K562 (cell line): ENCODE results near the gene LGALS7. TPM values are rescaled to one million over a fixed set of nuclear protein-coding genes. Genes with fewer than 3 reads are reported as not detected.

Experiments
- CREB5 ChIP-seq: fragments of 250-450 bp; sonication (Bioruptor Pico); IDR thresholded peaks from 2 replicates; pipeline ENCODE4 v1.5.0; 2020; ENCODE audit warnings: mild to moderate bottlenecking
- E2F4 ChIP-seq: sonication (generic); formaldehyde crosslinking; IDR thresholded peaks from 2 replicates; pipeline ENCODE4 v1.8.0; 2022; ENCODE audit warnings: mild to moderate bottlenecking, low read depth, missing genetic modification reagents
- GTF2F1 ChIP-seq: IDR thresholded peaks from 2 replicates; pipeline ENCODE4 v1.6.1; 2011; ENCODE audit warnings: low read depth, low read length, improper control_type of control experiment
- ID3 ChIP-seq, 2 experiments: fragments of 250-450 bp in 1 of 2; fragments of 450-650 bp in 1 of 2; sonication (Bioruptor Pico) in 1 of 2; IDR thresholded peaks; 2 replicates each; pipeline versions ENCODE4 v1.6.1 to v1.8.0; 2016 to 2021; ENCODE audit warnings: mild to moderate bottlenecking in 2 of 2, moderate library complexity in 2 of 2, missing compliant biosample characterization in 1 of 2, missing genetic modification characterization in 1 of 2
- KLF16 ChIP-seq: IDR thresholded peaks from 2 replicates; pipeline ENCODE4 v1.6.1; 2016; ENCODE audit warnings: antibody characterized with exemption
- LCOR ChIP-seq: sonication (generic); formaldehyde crosslinking; IDR thresholded peaks from 2 replicates; pipeline ENCODE4 v1.8.0; 2022; ENCODE audit warnings: mild to moderate bottlenecking, missing genetic modification reagents
- MAX ChIP-seq: sonication (generic); formaldehyde crosslinking; IDR thresholded peaks from 2 replicates; pipeline ENCODE4 v1.9.0; 2022; ENCODE audit warnings: mild to moderate bottlenecking, missing genetic modification reagents
- MECOM ChIP-seq: fragments of 250-450 bp; sonication (Bioruptor Pico); IDR thresholded peaks from 2 replicates; pipeline ENCODE4 v1.8.0; 2022; ENCODE audit warnings: inconsistent platforms
- MLX ChIP-seq, 2 experiments: fragments of 450-650 bp in 1 of 2; sonication (generic) in 1 of 2; formaldehyde crosslinking; conservative IDR thresholded peaks; 2 replicates each; pipeline versions ENCODE4 v1.4.0 to v1.8.1; 2020 to 2022; ENCODE audit warnings: mild to moderate bottlenecking in 1 of 2, missing genetic modification reagents in 1 of 2
- MTA3 ChIP-seq: fragments of 450-650 bp; formaldehyde crosslinking; IDR thresholded peaks from 2 replicates; pipeline ENCODE4 v1.6.1; 2017; ENCODE audit warnings: mild to moderate bottlenecking, borderline replicate concordance
- NCOA1 ChIP-seq: fragments of 450-650 bp; IDR thresholded peaks from 2 replicates; pipeline ENCODE4 v1.6.1; 2016; ENCODE audit warnings: low read depth
- RBM34 ChIP-seq: fragments of 200-400 bp; formaldehyde crosslinking; IDR thresholded peaks from 2 replicates; pipeline ENCODE4 v1.6.1; 2018; ENCODE audit warnings: low read length, borderline replicate concordance; ENCODE audit not compliant: insufficient read depth
- TEAD4 ChIP-seq, 2 experiments: sonication (generic) in 1 of 2; formaldehyde crosslinking in 1 of 2; IDR thresholded peaks; 2 replicates each; pipeline versions ENCODE4 v1.6.1 to v1.8.0; 2012 to 2022; ENCODE audit warnings: borderline replicate concordance in 1 of 2, inconsistent platforms in 1 of 2, low read length in 1 of 2, mild to moderate bottlenecking in 1 of 2, missing genetic modification reagents in 1 of 2
- TFAP4 ChIP-seq: sonication (generic); formaldehyde crosslinking; IDR thresholded peaks from 2 replicates; pipeline ENCODE4 v1.8.0; 2022; ENCODE audit warnings: missing genetic modification reagents, mild to moderate bottlenecking, moderate library complexity, borderline replicate concordance
- WHSC1 ChIP-seq: IDR thresholded peaks from one replicate; pipeline ENCODE4 v1.6.1; 2012; ENCODE audit warnings: low read length, control low read depth, inconsistent platforms
- ZBTB33 ChIP-seq: sonication (generic); formaldehyde crosslinking; IDR thresholded peaks from 2 replicates; pipeline ENCODE4 v1.8.1; 2023; ENCODE audit warnings: mild to moderate bottlenecking, missing genetic modification reagents
- ZNF133 ChIP-seq: fragments of 250-450 bp; sonication (Bioruptor Pico); IDR thresholded peaks from 2 replicates; pipeline ENCODE4 v1.4.0; 2020; ENCODE audit warnings: mild to moderate bottlenecking
- ZNF445 ChIP-seq: fragments of 250-450 bp; sonication (Bioruptor Pico); IDR thresholded peaks from 2 replicates; pipeline ENCODE4 v1.4.0; 2020; ENCODE audit warnings: low read depth, mild to moderate bottlenecking, moderate library complexity
- ZNF696 ChIP-seq: fragments of 250-450 bp; sonication (Bioruptor Pico); conservative IDR thresholded peaks from 2 replicates; pipeline ENCODE4 v1.4.0; 2020; ENCODE audit warnings: mild to moderate bottlenecking, moderate library complexity
- polyA plus RNA-seq, 8 experiments: library from polyadenylated mRNA; depleted of rRNA in 4 of 8; stranded (reverse) in 5 of 8; unstranded in 3 of 8; fragments of >200 nt; fragmentation: Nextera tagmentation in 2 of 8; fragmentation: Illumina TruSeq in 1 of 8; extraction: Ambion mirVana in 2 of 8; extraction: Trizol in 1 of 8; gene quantifications; 2 replicates each; pipeline versions ENCODE4 v1.2.1 to v1.2.3, GENCODE V29; 2011 to 2014; ENCODE audit warnings: inconsistent platforms in 1 of 8, missing spikeins in 1 of 8
- total RNA-seq, 7 experiments: library from RNA; depleted of rRNA in 6 of 7; stranded (reverse); fragments of >200 nt in 6 of 7; fragmentation: Illumina TruSeq in 2 of 7; extraction: Trizol in 2 of 7; gene quantifications; 2 replicates each; pipeline versions ENCODE4 v1.2.1 to v1.2.3, GENCODE V29; 2011 to 2021; ENCODE audit warnings: low replicate concordance in 1 of 7

The LGALS7 gene
- total and polyA plus RNA-seq, 9 of the 15 experiments (the other 6 are each of a cell fraction or from before 2014, with no cell fraction given), result not detected

GRCh38 chr19:38727868-38728660 is 45.3 kb downstream of the LGALS7 start (continued):
- TF ChIP-seq ZNF133 (CRISPR knock-in tag) (no peak), MLX (CRISPR knock-in tag; conservative IDR thresholded peaks at IDR 0.05) (no peak), LCOR (CRISPR knock-in tag) (no peak), ZNF445 (CRISPR knock-in tag) (no peak), ID3 (CRISPR knock-in tag; IDR thresholded peaks at IDR 0.05) (no peak), ID3 (tag; IDR thresholded peaks at IDR 0.05) (no peak), TFAP4 (peak; percentile 30; the same call in 1 of the 2 replicates), CREB5 (no peak), KLF16 (no peak), ZBTB33 (CRISPR knock-in tag) (no peak), GTF2F1 (no peak), TEAD4 (IDR thresholded peaks at IDR 0.05; ENCODE audit: low read length) (peak; percentile 65), TEAD4 (CRISPR knock-in tag; IDR thresholded peaks at IDR 0.05; ENCODE audit: borderline replicate concordance) (no peak), MECOM (no peak), WHSC1 (no peak), E2F4 (CRISPR knock-in tag) (no peak; the same call in 1 of the 2 replicates), NCOA1 (no peak), RBM34 (no peak), ZNF696 (CRISPR knock-in tag) (no peak), MTA3 (0 out of 2 replicates have a peak, but pooled peaks have one; percentile 23), MAX (CRISPR knock-in tag) (no peak)
